Measurements from ENCODE around the gene GNPNAT1.

The GNPNAT1 gene

GRCh38 chr14:52791223-52792096 lies at the start of gene GNPNAT1:
Gene GNPNAT1, minus strand, starts transcription at chr14:52791607. Its CDS starts 6,957 bp downstream, at chr14:52784650.
- DNase-seq, result peak; percentile 35

- no peak for DNase-seq
These were observed 49.5 kb upstream of the GNPNAT1 start for GRCh38 chr14:52840877-52841276.

DNA sequence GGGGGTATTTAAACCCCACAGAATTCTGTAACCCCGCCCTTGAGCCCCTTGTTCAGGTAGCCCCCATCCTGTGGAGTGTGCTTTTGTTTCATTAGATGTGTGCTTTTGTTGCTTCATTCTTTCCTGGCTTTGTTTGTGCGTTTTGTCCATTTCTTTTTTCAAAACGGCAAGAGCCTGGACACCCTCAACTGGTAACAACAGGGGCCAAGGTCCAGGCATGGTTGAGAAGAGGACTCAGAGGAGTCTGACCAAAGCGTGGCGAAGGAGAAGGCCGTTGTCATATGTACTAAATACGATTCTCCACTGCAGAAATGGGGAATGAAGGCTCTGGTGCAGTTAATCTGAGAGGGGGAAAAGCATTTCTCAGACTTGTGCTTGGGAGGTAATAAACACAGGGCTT lies 46.0 kb upstream of the GNPNAT1 start:
- no peak for DNase-seq

- no peak for DNase-seq
These were observed 44.7 kb upstream of the GNPNAT1 start for GRCh38 chr14:52836063-52836462.

DNA sequence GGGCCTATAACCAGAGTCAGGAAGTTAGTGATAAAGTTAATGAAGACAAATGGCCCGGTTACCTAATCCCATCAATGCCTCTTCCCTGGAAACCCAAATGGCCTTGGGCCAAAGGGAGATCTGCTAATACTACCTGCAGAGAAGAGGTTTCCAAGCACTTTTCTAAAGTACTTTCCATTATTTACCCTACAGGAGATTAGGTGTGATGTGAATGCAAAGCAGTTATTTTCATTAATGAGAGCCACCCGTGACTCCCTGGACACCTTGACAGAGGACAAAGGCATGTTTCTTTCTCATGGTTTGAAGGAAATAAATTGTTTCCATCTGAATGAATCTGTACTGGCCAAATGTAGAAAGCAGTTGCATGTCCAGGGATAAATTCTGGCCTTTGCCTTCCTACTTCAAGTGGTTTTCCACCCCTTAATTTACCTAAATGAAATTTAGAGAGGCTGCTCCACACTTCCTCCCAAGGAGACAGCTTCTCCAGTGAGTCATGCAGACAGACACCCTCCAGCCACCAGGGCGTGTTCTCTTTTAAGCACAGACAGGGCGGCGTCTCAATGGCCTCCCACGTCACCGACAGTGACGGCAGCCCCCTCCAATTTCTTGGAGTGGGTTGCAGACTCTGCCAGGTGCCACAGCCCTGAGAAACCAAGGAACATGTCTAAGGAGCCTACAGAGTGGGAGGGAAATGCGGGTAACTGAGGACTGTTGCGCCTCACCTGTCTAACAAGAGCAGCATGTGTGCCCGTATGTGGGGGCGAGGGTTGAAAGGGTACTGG lies 43.9 kb upstream of the GNPNAT1 start:
- DNase-seq, result no peak

GRCh38 chr14:52834440-52834842 lies 43.0 kb upstream of the GNPNAT1 start:
- no peak for DNase-seq

- no peak for DNase-seq
These were observed 42.5 kb upstream of the GNPNAT1 start for GRCh38 chr14:52833891-52834290.

GRCh38 chr14:52829527-52830185 lies 38.2 kb upstream of the GNPNAT1 start:
- DNase-seq, result no peak

GRCh38 chr14:52827426-52827825 lies 36.0 kb upstream of the GNPNAT1 start:
- no peak for DNase-seq

GRCh38 chr14:52825085-52825484 lies 33.7 kb upstream of the GNPNAT1 start:
- DNase-seq, result no peak

GRCh38 chr14:52824462-52824861 lies 33.1 kb upstream of the GNPNAT1 start:
- DNase-seq, result no peak

DNA sequence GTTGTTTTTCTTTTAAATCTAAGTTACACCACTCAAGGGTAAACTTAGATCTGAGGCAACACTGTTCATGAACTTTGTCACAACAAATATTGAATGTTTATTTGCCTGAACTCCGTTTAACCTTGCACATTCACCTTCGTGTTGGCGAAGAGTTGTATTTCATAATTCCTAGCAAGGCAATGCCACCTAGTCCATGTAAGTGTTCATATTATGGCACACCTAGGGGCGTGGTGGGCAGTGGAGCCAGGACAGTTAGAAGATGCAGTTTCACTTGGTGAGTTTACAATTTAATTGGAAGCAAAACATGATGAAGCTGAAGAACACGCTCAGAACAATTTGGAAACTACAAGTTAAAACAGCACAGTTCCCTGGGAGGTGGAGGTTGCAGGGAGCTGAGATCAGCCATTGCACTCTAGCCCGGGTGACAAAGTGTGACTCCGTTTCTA lies 30.4 kb upstream of the GNPNAT1 start:
- DNase-seq, result no peak

DNA sequence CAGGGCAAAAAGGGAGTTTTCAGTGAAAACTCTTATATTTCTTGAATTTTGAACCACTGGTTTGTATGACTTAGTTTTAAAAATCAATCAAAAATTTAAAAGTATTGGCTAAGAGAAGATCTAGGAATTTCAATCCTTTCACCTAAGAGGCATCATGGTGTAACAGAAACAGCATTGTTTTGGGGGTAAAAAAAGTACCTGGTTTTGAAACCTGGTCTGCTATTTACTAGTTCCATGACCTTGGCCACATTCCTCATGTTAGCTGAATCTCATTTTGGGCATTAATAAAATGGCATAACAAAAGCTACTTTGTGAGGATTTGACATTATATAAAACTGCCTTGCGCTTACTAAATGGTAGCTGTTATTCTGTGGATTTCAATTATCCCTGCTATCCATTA lies 16.7 kb upstream of the GNPNAT1 start:
- no peak for DNase-seq

- DNase-seq, result no peak
These were observed 14.7 kb upstream of the GNPNAT1 start for GRCh38 chr14:52806115-52806514.

GRCh38 chr14:52802597-52802996 lies 11.2 kb upstream of the GNPNAT1 start:
- no peak for DNase-seq

- DNase-seq, result no peak
These were observed 9.8 kb upstream of the GNPNAT1 start for GRCh38 chr14:52801014-52801712.

DNA sequence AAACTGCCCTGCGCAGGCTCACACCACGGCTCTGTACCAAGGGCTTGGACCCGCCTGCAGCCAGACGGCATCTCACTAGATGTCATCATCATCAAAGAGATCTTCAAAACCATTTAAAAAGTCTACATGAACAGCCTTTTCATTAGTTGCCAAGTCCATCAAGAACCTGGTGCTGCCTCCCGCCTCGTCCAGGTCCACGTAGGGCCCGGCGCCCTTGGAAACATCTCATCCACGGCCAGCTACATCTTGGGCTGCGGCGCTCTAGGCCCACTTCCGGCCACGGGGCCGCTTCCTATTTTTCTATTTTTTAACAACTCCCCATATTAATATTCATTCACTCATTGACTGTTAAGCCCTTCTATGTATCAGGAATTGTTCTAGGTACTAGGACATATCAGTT lies 7.4 kb upstream of the GNPNAT1 start:
- DNase-seq, result no peak

DNA sequence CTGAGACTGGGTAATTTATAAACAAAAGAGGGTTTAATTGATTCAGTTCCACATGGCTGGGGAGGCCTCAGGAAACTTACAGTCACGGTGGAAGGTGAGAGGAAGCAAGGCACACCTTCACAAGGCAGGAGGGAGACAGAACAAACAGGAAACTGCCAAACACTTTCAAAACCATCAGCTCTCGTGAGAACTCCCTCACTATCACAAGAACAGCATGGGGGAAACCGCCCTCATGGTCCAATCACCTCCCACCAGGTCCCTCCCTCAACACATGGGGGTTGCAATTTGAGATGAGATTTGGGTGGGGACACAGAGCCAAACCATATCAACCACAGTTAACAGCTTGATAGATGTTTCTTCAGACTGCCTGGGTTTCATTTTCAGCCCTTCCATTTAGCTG lies 6.2 kb upstream of the GNPNAT1 start:
- DNase-seq, result no peak

- DNase-seq, result no peak
These were observed 1.7 kb upstream of the GNPNAT1 start for GRCh38 chr14:52793061-52793460.

DNA sequence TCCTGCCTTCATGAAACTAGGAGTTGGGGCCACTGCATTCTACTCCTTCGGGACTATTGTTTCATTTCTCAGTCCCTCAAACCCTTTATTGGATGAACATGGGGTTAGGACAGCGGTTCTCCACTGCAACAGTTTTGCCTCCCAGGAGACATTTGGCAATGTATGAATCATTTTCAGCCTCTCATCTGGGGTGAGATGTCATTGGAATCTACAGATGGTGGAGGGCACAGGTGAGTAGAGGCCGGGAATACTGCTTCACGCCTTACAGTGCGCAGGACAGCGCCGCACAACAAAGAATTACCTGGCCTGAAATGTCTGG lies 649 bp upstream of the GNPNAT1 start:
- DNase-seq, result no peak

DNA sequence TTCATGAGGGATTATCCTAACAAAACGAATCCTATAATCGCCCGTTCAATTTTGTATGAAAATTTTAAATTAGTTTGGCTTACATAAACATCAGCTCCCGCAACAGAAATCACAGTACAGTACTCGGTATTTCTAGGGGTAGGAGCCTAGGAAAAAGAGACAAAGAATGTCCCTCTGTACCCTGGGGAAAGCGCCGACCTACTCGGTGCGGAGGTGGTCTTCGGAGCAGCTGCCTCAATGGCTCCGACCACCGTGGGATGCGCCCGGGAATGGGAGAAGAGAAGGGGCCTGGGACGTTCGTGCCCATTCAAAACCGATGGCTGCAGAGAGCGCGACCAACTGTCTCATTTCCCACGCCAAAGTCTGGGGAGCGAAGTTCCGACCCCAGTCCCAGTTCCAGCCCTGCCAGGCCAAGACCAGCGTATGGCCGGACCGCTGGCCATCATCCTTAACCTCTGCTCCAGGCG lies 618 bp downstream of the GNPNAT1 start:
- DNase-seq, result no peak

DNA sequence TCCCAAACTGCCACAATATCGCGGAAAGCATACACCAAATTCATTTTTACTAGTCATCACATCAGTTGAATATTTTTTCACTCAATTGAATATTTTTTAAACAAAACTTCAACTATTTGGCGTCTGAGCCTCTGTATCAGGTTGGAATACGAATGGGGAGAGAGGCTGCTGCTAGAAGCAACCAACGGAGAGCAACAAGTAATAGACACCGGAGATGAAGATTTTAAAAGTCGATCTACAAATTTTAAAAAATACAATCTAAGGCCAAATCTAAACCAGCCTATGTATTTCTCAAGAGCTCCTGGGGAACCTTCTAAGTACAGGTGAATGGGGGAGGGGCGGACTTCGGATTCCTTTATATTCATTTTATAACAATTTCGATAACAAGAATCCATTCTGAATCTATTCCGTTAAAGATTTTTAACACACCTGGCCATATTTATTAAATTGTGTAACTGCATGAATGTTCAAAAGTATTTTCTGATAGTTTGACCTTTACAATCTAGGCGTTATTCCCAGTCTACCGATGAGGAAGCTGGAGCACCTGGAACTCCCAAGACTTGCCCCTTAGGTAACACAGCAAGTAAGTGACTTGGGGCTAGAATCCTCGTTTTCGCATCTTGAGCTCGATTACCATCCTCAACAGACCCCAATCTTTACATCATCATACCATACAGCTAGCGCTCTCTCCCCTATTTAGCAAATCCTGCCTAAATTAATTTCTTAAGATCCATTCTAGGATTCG lies 1.2 kb downstream of the GNPNAT1 start:
- DNase-seq, result no peak
